Natural killer cell treated with Interleukin-12 subunit alpha and Interleukin-12 subunit beta and Interleukin-15 and Interleukin-18, amount 100 ng/mL, for 72 hours (primary cell): ENCODE results near the gene HELQ. TPM values are rescaled to one million over a fixed set of nuclear protein-coding genes. Genes with fewer than 3 reads are reported as not detected.
"Not testable (repeated sequence)": the region's sequence is repeated elsewhere in the genome, so short reads cannot be mapped to it uniquely, and the experiment has no call there.

Experiments
- ATAC-seq, 2 donors: fragments of 150-1000 bp; cut with Tn5 transposase in 1 of 2; sonication (Bioruptor Pico), chemical (Tn5 transposase) in 1 of 2; 2 replicates each; pipeline ENCODE4 v1.10.0; 2021
- DNase-seq: peaks from one replicate; pipeline ENCODE4 v3.0.0; 2022; ENCODE audit warnings: low spot score
- H3K27ac Mint-ChIP-seq, 2 donors: 1 replicate in 1 of 2; 2 replicates in 1 of 2; pipeline ENCODE4 v1.8.0; 2022; ENCODE audit warnings: mixed read lengths in 2 of 2, mild to moderate bottlenecking in 1 of 2, moderate library complexity in 1 of 2
- H3K27me3 Mint-ChIP-seq, 2 donors: 1 replicate in 1 of 2; 2 replicates in 1 of 2; pipeline ENCODE4 v1.8.0; 2022; ENCODE audit warnings: mixed read lengths in 2 of 2
- H3K36me3 Mint-ChIP-seq: one replicate; pipeline ENCODE4 v1.8.0; 2022; ENCODE audit warnings: mixed read lengths
- H3K4me1 Mint-ChIP-seq, 2 donors: 1 replicate in 1 of 2; 2 replicates in 1 of 2; pipeline ENCODE4 v1.8.0; 2022; ENCODE audit warnings: low read depth in 2 of 2, mixed read lengths in 2 of 2, mild to moderate bottlenecking in 1 of 2
- H3K4me3 Mint-ChIP-seq: one replicate; pipeline ENCODE4 v1.8.0; 2022; ENCODE audit warnings: mixed read lengths
- H3K9me3 Mint-ChIP-seq: 2 replicates; pipeline ENCODE4 v1.8.0; 2022; ENCODE audit warnings: mixed read lengths
- total RNA-seq, 2 donors: library from RNA; stranded (reverse); gene quantifications; one replicate each; pipeline ENCODE4 v1.2.3, GENCODE V29; 2022

HELQ gene
- total RNA-seq, result 10 to 100 TPM; 12.7 to 18.9 TPM

GRCh38 chr4:83455281-83456183 lies at the start of gene HELQ, which contains the start of gene MRPS18C:
Gene HELQ, minus strand, starts transcription at chr4:83455823. Its CDS starts 130 bp downstream, at chr4:83455693.
Gene MRPS18C, plus strand, starts transcription at chr4:83456058. Its CDS starts 20 bp downstream, at chr4:83456078.
- ATAC-seq, result peak; percentile 96 to 98
- Mint-ChIP-seq H3K4me3 (peak within 1 kb of the TSS; percentile 97), H3K36me3 (peaks cover 17% of the 10 kb centered on the region)

GRCh38 chr4:83504996-83505395 lies 49.4 kb upstream of the HELQ start:
- H3K27ac Mint-ChIP-seq, result no peak overlapping the region
- no peaks in the 10 kb centered on the region for H3K27me3 Mint-ChIP-seq
- ATAC-seq (no peak), DNase-seq (no peak)
- H3K4me1 Mint-ChIP-seq, result peaks cover 5 to 7% of the 10 kb centered on the region in 2 donors
- no peaks in the 10 kb centered on the region for H3K36me3 Mint-ChIP-seq
- H3K9me3 Mint-ChIP-seq, result no peaks in the 10 kb centered on the region
- no peak overlapping the region for H3K4me3 Mint-ChIP-seq

More at GRCh38 chr4:83455281-83456183, at the start of gene HELQ, which contains the start of gene MRPS18C:
- Mint-ChIP-seq H3K27ac (peak within 1 kb of the TSS; percentile 93 to 99), H3K27me3 (no peaks in the 10 kb centered on the region), H3K4me1 (peaks cover 28 to 41% of the 10 kb centered on the region in 2 donors), H3K9me3 (no peaks in the 10 kb centered on the region)
- peak; percentile 98 for DNase-seq

- ATAC-seq (no peak), DNase-seq (no peak)
- H3K4me1 Mint-ChIP-seq, result peaks cover 5 to 7% of the 10 kb centered on the region in 2 donors
- no peaks in the 10 kb centered on the region for H3K9me3 Mint-ChIP-seq
- no peak overlapping the region for H3K4me3 Mint-ChIP-seq
- no peaks in the 10 kb centered on the region for H3K27me3 Mint-ChIP-seq
- no peaks in the 10 kb centered on the region for H3K36me3 Mint-ChIP-seq
- peak overlapping the region in 1 of 2 donors; percentile 6 for H3K27ac Mint-ChIP-seq
Observed at GRCh38 chr4:83504503-83504902, 48.9 kb upstream of the HELQ start.

GRCh38 chr4:83503974-83504373 lies 48.4 kb upstream of the HELQ start:
- ATAC-seq (peak in 1 of 2 donors; percentile 48), DNase-seq (no peak)
- Mint-ChIP-seq H3K9me3 (no peaks in the 10 kb centered on the region), H3K27me3 (no peaks in the 10 kb centered on the region), H3K4me1 (peaks cover 4 to 5% of the 10 kb centered on the region in 2 donors), H3K27ac (no peak overlapping the region), H3K36me3 (no peaks in the 10 kb centered on the region), H3K4me3 (no peak overlapping the region)

- not testable (repeated sequence) for ATAC-seq, H3K27me3 Mint-ChIP-seq, H3K27ac Mint-ChIP-seq, H3K9me3 Mint-ChIP-seq, DNase-seq, H3K36me3 Mint-ChIP-seq, H3K4me3 Mint-ChIP-seq, H3K4me1 Mint-ChIP-seq
Observed at GRCh38 chr4:83501671-83502070, 46.0 kb upstream of the HELQ start.

- Mint-ChIP-seq H3K9me3 (no peaks in the 10 kb centered on the region), H3K27ac (no peak overlapping the region), H3K4me1 (no peaks in the 10 kb centered on the region), H3K27me3 (no peaks in the 10 kb centered on the region), H3K4me3 (no peak overlapping the region), H3K36me3 (no peaks in the 10 kb centered on the region)
- ATAC-seq (no peak), DNase-seq (no peak)
Observed at GRCh38 chr4:83498187-83498586, 42.6 kb upstream of the HELQ start.

GRCh38 chr4:83496085-83496917 lies 40.7 kb upstream of the HELQ start:
- DNase-seq, H3K4me3 Mint-ChIP-seq, ATAC-seq, H3K36me3 Mint-ChIP-seq, H3K27ac Mint-ChIP-seq, H3K4me1 Mint-ChIP-seq, H3K27me3 Mint-ChIP-seq, H3K9me3 Mint-ChIP-seq: not testable (repeated sequence)

GRCh38 chr4:83490876-83491450 lies 35.3 kb upstream of the HELQ start:
- no peak overlapping the region for H3K4me3 Mint-ChIP-seq
- H3K27me3 Mint-ChIP-seq, result peaks cover 0 to 2% of the 10 kb centered on the region in 2 donors
- ATAC-seq (no peak), DNase-seq (no peak)
- no peaks in the 10 kb centered on the region for H3K9me3 Mint-ChIP-seq
- no peak overlapping the region for H3K27ac Mint-ChIP-seq
- H3K36me3 Mint-ChIP-seq, result no peaks in the 10 kb centered on the region
- no peaks in the 10 kb centered on the region for H3K4me1 Mint-ChIP-seq

GRCh38 chr4:83489711-83490326 lies 34.2 kb upstream of the HELQ start:
- no peaks in the 10 kb centered on the region for H3K36me3 Mint-ChIP-seq
- H3K27me3 Mint-ChIP-seq, result peaks cover 0 to 2% of the 10 kb centered on the region in 2 donors
- DNase-seq (no peak), ATAC-seq (no peak)
- H3K9me3 Mint-ChIP-seq, result no peaks in the 10 kb centered on the region
- no peak overlapping the region for H3K4me3 Mint-ChIP-seq
- no peak overlapping the region for H3K27ac Mint-ChIP-seq
- peaks cover 3 to 6% of the 10 kb centered on the region in 2 donors for H3K4me1 Mint-ChIP-seq

- H3K36me3 Mint-ChIP-seq, result no peaks in the 10 kb centered on the region
- ATAC-seq, result no peak
- H3K9me3 Mint-ChIP-seq, result no peaks in the 10 kb centered on the region
- DNase-seq, result no peak
- H3K27me3 Mint-ChIP-seq, result peaks cover 0 to 2% of the 10 kb centered on the region in 2 donors
- no peak overlapping the region for H3K4me3 Mint-ChIP-seq
- peak overlapping the region in 1 of 2 donors; percentile 42 for H3K27ac Mint-ChIP-seq
- H3K4me1 Mint-ChIP-seq, result peaks cover 12 to 15% of the 10 kb centered on the region in 2 donors
Observed at GRCh38 chr4:83486457-83487129, 31.0 kb upstream of the HELQ start.

GRCh38 chr4:83484500-83485461 lies 29.2 kb upstream of the HELQ start, which contains the start of gene ABRAXAS1:
Gene ABRAXAS1, minus strand, starts transcription at chr4:83485100. Its CDS starts 28 bp downstream, at chr4:83485072.
- peak; percentile 99 for ATAC-seq
- Mint-ChIP-seq H3K27me3 (no peaks in the 10 kb centered on the region), H3K4me1 (peaks cover 12 to 15% of the 10 kb centered on the region in 2 donors), H3K9me3 (no peaks in the 10 kb centered on the region), H3K27ac (peak within 1 kb of the TSS; percentile 85 to 91), H3K4me3 (peak within 1 kb of the TSS; percentile 99), H3K36me3 (no peaks in the 10 kb centered on the region)
- DNase-seq, result peak; percentile 94

GRCh38 chr4:83473966-83474365 lies 18.3 kb upstream of the HELQ start:
- Mint-ChIP-seq H3K4me1 (peaks cover 0 to 6% of the 10 kb centered on the region in 2 donors), H3K36me3 (no peaks in the 10 kb centered on the region), H3K9me3 (no peaks in the 10 kb centered on the region), H3K27ac (no peak overlapping the region), H3K4me3 (no peak overlapping the region), H3K27me3 (no peaks in the 10 kb centered on the region)
- ATAC-seq (no peak), DNase-seq (no peak)
